Peyer's patch (tissue), 4 donors: ENCODE results near the gene MBD3. TPM values are rescaled to one million over a fixed set of nuclear protein-coding genes. Genes with fewer than 3 reads are reported as not detected.

ENCODE experiments used
- DNase-seq, 3 donors: peaks; one replicate each; pipeline ENCODE4 v3.0.0-alpha.2; 2017 to 2019
- H3K27ac ChIP-seq, 4 donors: fragments of 200-600 bp; sonication (generic); one replicate each; pipeline ENCODE4 v1.5.1; 2016 to 2019
- H3K27me3 ChIP-seq, 2 donors: fragments of 200-600 bp; sonication (generic); one replicate each; pipeline ENCODE4 v1.5.1; 2019
- H3K36me3 ChIP-seq, 3 donors: fragments of 200-600 bp; sonication (generic); one replicate each; pipeline ENCODE4 v1.5.1; 2016 to 2019
- H3K4me1 ChIP-seq, 4 donors: fragments of 200-600 bp; sonication (generic); one replicate each; pipeline ENCODE4 v1.5.1; 2016 to 2019
- H3K4me3 ChIP-seq, 4 donors: fragments of 200-600 bp; sonication (generic); 1 replicate in 3 of 4; 2 replicates in 1 of 4; pipeline ENCODE4 v1.5.1; 2016 to 2019; ENCODE audit warnings: mild to moderate bottlenecking in 1 of 4
- H3K9me3 ChIP-seq, 4 donors: fragments of 200-600 bp; sonication (generic); one replicate each; pipeline ENCODE4 v1.5.1; 2016 to 2019; ENCODE audit warnings: mild to moderate bottlenecking in 1 of 4
- CTCF ChIP-seq, 6 experiments: fragments of 450-650 bp in 4 of 6; fragments of 200-600 bp in 2 of 6; sonication (generic) in 1 of 6; IDR thresholded peaks; one replicate each; pipeline ENCODE4 v1.5.1; 2017 to 2019; ENCODE audit warnings: antibody characterized with exemption in 6 of 6, mild to moderate bottlenecking in 3 of 6, moderate library complexity in 1 of 6
- POLR2A ChIP-seq, 2 donors: fragments of 450-650 bp; IDR thresholded peaks; one replicate each; pipeline ENCODE4 v1.5.1; 2017; ENCODE audit warnings: antibody characterized with exemption in 2 of 2, mild to moderate bottlenecking in 2 of 2, moderate library complexity in 2 of 2
- total RNA-seq, 4 donors: library from RNA; depleted of rRNA; stranded (reverse); fragments of >200 nt; gene quantifications; one replicate each; pipeline ENCODE4 v1.1.0, GENCODE V29; 2016

Gene MBD3
- total RNA-seq, 4 donors from 2014 or later, result 58.7 to 110 (median 81.6) TPM

GRCh38 chr19:1609103-1609396 is 16.4 kb upstream of the MBD3 start:
- Histone ChIP-seq H3K36me3 (peaks cover 0 to 47% (median 0%) of the 10 kb centered on the region in 3 donors), H3K27me3 (no peaks in the 10 kb centered on the region), H3K9me3 (no peaks in the 10 kb centered on the region), H3K27ac (peak overlapping the region in 2 of 4 donors; percentile 55 to 64), H3K4me1 (peaks cover 0 to 22% (median 16%) of the 10 kb centered on the region in 4 donors), H3K4me3 (peak overlapping the region in 3 of 4 donors; percentile 9 to 27 (median 20))
- TF ChIP-seq CTCF (IDR thresholded peaks at IDR 0.05) (no peak), POLR2A (IDR thresholded peaks at IDR 0.05) (no peak)
- peak in 2 of 3 donors; percentile 63 to 77 for DNase-seq

- TF ChIP-seq POLR2A (IDR thresholded peaks at IDR 0.05) (no peak), CTCF (IDR thresholded peaks at IDR 0.05) (no peak)
- peaks cover 0 to 24% (median 21%) of the 10 kb centered on the region in 4 donors for H3K4me1 ChIP-seq
- H3K27me3 ChIP-seq, result no peaks in the 10 kb centered on the region
- peaks cover 0 to 41% (median 0%) of the 10 kb centered on the region in 3 donors for H3K36me3 ChIP-seq
- H3K9me3 ChIP-seq, result no peaks in the 10 kb centered on the region
- peak in 2 of 3 donors; percentile 44 to 59 for DNase-seq
- H3K27ac ChIP-seq, result peak overlapping the region in 2 of 4 donors; percentile 55 to 64
- peak overlapping the region in 3 of 4 donors; percentile 9 to 27 (median 20) for H3K4me3 ChIP-seq
Measured at GRCh38 chr19:1608359-1609102, 15.9 kb upstream of the MBD3 start.

GRCh38 chr19:1606138-1606651 is 13.5 kb upstream of the MBD3 start:
- no peaks in the 10 kb centered on the region for H3K27me3 ChIP-seq
- no peaks in the 10 kb centered on the region for H3K9me3 ChIP-seq
- peak overlapping the region; percentile 69 to 100 (median 91) for H3K4me3 ChIP-seq
- no peak for TF ChIP-seq POLR2A (IDR thresholded peaks at IDR 0.05)
- TF ChIP-seq CTCF (IDR thresholded peaks at IDR 0.05), result no peak
- DNase-seq, result no peak
- H3K36me3 ChIP-seq, result peaks cover 0 to 23% (median 0%) of the 10 kb centered on the region in 3 donors
- H3K4me1 ChIP-seq, result peaks cover 0 to 30% (median 22%) of the 10 kb centered on the region in 4 donors
- H3K27ac ChIP-seq, result peak overlapping the region; percentile 80 to 95 (median 94)

GRCh38 chr19:1605236-1606137 is 12.8 kb upstream of the MBD3 start, which contains the start of gene UQCR11:
UQCR11 (minus strand) TSS chr19:1605462; CDS start chr19:1605409, 53 bp downstream.
- H3K9me3 ChIP-seq, result no peaks in the 10 kb centered on the region
- H3K4me1 ChIP-seq, result peaks cover 0 to 30% (median 22%) of the 10 kb centered on the region in 4 donors
- TF ChIP-seq CTCF (IDR thresholded peaks at IDR 0.05) (peak in 5 of 6 experiments; percentile 33 to 79 (median 78)), POLR2A (IDR thresholded peaks at IDR 0.05) (peak; percentile 43 to 49)
- DNase-seq, result peak; percentile 94 to 98 (median 97)
- H3K27me3 ChIP-seq, result no peaks in the 10 kb centered on the region
- H3K4me3 ChIP-seq, result peak within 1 kb of the TSS; percentile 69 to 100 (median 91)
- H3K36me3 ChIP-seq, result peaks cover 0 to 16% (median 0%) of the 10 kb centered on the region in 3 donors
- peak within 1 kb of the TSS; percentile 80 to 95 (median 94) for H3K27ac ChIP-seq

- H3K4me3 ChIP-seq, result no peak overlapping the region
- no peaks in the 10 kb centered on the region for H3K9me3 ChIP-seq
- H3K27ac ChIP-seq, result no peak overlapping the region
- no peaks in the 10 kb centered on the region for H3K27me3 ChIP-seq
- TF ChIP-seq CTCF (IDR thresholded peaks at IDR 0.05), result no peak
- TF ChIP-seq POLR2A (IDR thresholded peaks at IDR 0.05), result no peak
- H3K36me3 ChIP-seq, result peaks cover 0 to 32% (median 0%) of the 10 kb centered on the region in 3 donors
- no peak for DNase-seq
- peaks cover 0 to 30% (median 16%) of the 10 kb centered on the region in 4 donors for H3K4me1 ChIP-seq
Measured at GRCh38 chr19:1602091-1602707, 9.5 kb upstream of the MBD3 start.
